Iris pigment epithelial cell (primary cell): ENCODE data around the gene GIMAP1.

Experiments used
- DNase-seq: peaks from one replicate; pipeline ENCODE4 v3.0.0-alpha.2; 2011; ENCODE audit warnings: low read depth

GIMAP1 gene

GRCh38 chr7:150722431-150722931 lies 6.1 kb downstream of the GIMAP1 start:
- DNase-seq = no peak

GRCh38 chr7:150723467-150723866 lies 7.1 kb downstream of the GIMAP1 start:
- DNase-seq = no peak

GRCh38 chr7:150727381-150727780 lies 11.0 kb downstream of the GIMAP1 start:
- DNase-seq = no peak

- no peak for DNase-seq
These were observed 11.6 kb downstream of the GIMAP1 start for GRCh38 chr7:150728011-150728410.

- no peak for DNase-seq
These were observed 12.2 kb downstream of the GIMAP1 start for GRCh38 chr7:150728609-150729008.

GRCh38 chr7:150731916-150732315 lies 15.5 kb downstream of the GIMAP1 start:
- no peak for DNase-seq

- no peak for DNase-seq
These were observed 16.5 kb downstream of the GIMAP1 start for GRCh38 chr7:150732786-150733481.

GRCh38 chr7:150733482-150734095 lies 17.2 kb downstream of the GIMAP1 start:
- no peak for DNase-seq

- no peak for DNase-seq
These were observed 17.8 kb downstream of the GIMAP1 start for GRCh38 chr7:150734254-150734653.

- no peak for DNase-seq
These were observed 19.4 kb downstream of the GIMAP1 start for GRCh38 chr7:150735596-150736358.

GRCh38 chr7:150736864-150737263 lies 20.5 kb downstream of the GIMAP1 start:
- DNase-seq = no peak

- no peak for DNase-seq
These were observed 21.0 kb downstream of the GIMAP1 start, which contains the start of gene GIMAP5 for GRCh38 chr7:150737265-150738055. TSS of gene GIMAP5 (plus strand) at chr7:150737418. CDS start at chr7:150740885, 3,467 bp downstream.

GRCh38 chr7:150738092-150738491 lies 21.7 kb downstream of the GIMAP1 start:
- DNase-seq = no peak

GRCh38 chr7:150738591-150739001 lies 22.2 kb downstream of the GIMAP1 start:
- no peak for DNase-seq

GRCh38 chr7:150739033-150739432 lies 22.6 kb downstream of the GIMAP1 start:
- DNase-seq = no peak

GRCh38 chr7:150740053-150740452 lies 23.6 kb downstream of the GIMAP1 start:
- DNase-seq = no peak

- DNase-seq = no peak
These were observed 26.0 kb downstream of the GIMAP1 start for GRCh38 chr7:150742286-150742968.

- no peak for DNase-seq
These were observed 27.7 kb downstream of the GIMAP1 start for GRCh38 chr7:150744041-150744656.

- no peak for DNase-seq
These were observed 28.7 kb downstream of the GIMAP1 start for GRCh38 chr7:150745086-150745485.

- DNase-seq = no peak
These were observed 29.5 kb downstream of the GIMAP1 start for GRCh38 chr7:150745876-150746275.

GRCh38 chr7:150746921-150747320 lies 30.5 kb downstream of the GIMAP1 start:
- no peak for DNase-seq
